Progenitor cell of endocrine pancreas (in vitro differentiated cells): ENCODE data around the gene DRG1. TPM values are rescaled to one million over a fixed set of nuclear protein-coding genes. Genes with fewer than 3 reads are reported as not detected.
A peak's percentile ranks its signal among the peaks of the same experiment; 100 is the strongest.
"Not testable (repeated sequence)": the region's sequence is repeated elsewhere in the genome, so short reads cannot be mapped to it uniquely, and the experiment has no call there.

Experiments
- DNase-seq: peaks from one replicate; pipeline ENCODE4 v3.0.0; 2021; ENCODE audit warnings: low spot score; ENCODE audit not compliant: unreplicated experiment
- H3K27ac Mint-ChIP-seq: 2 replicates; pipeline ENCODE4 v1.8.0; 2021; ENCODE audit warnings: mild to moderate bottlenecking, moderate library complexity, mixed read lengths
- H3K27me3 Mint-ChIP-seq: 2 replicates; pipeline ENCODE4 v1.8.0; 2021; ENCODE audit warnings: mixed read lengths
- H3K36me3 Mint-ChIP-seq: 2 replicates; pipeline ENCODE4 v1.8.0; 2022; ENCODE audit warnings: mixed read lengths; ENCODE audit not compliant: insufficient read depth
- H3K4me1 Mint-ChIP-seq: 2 replicates; pipeline ENCODE4 v1.8.0; 2021; ENCODE audit warnings: low read depth, mixed read lengths
- H3K4me3 Mint-ChIP-seq: 2 replicates; pipeline ENCODE4 v1.8.0; 2021; ENCODE audit warnings: low read depth, mild to moderate bottlenecking, moderate library complexity, mixed read lengths
- H3K9me3 Mint-ChIP-seq: 2 replicates; pipeline ENCODE4 v1.8.0; 2021; ENCODE audit warnings: low read depth, mixed read lengths
- CTCF ChIP-seq: fragments of 200-600 bp; sonication (generic); IDR thresholded peaks from one replicate; pipeline ENCODE4 v1.5.0; 2021; ENCODE audit warnings: antibody characterized with exemption, mild to moderate bottlenecking; ENCODE audit not compliant: unreplicated experiment
- total RNA-seq: library from RNA; stranded (reverse); gene quantifications from 2 replicates; pipeline ENCODE4 v1.2.1, GENCODE V29; 2021

Gene DRG1
- total RNA-seq, 1 donor from 2014 or later, result 69.0 TPM

GRCh38 chr22:31465307-31465706 lies 65.9 kb downstream of the DRG1 start:
- H3K27ac Mint-ChIP-seq, result no peak overlapping the region
- no peak overlapping the region for H3K4me3 Mint-ChIP-seq
- H3K36me3 Mint-ChIP-seq, result peaks cover 22% of the 10 kb centered on the region
- no peaks in the 10 kb centered on the region for H3K27me3 Mint-ChIP-seq
- TF ChIP-seq CTCF, result no peak
- H3K4me1 Mint-ChIP-seq, result no peaks in the 10 kb centered on the region
- no peak for DNase-seq
- H3K9me3 Mint-ChIP-seq, result no peaks in the 10 kb centered on the region

DNA sequence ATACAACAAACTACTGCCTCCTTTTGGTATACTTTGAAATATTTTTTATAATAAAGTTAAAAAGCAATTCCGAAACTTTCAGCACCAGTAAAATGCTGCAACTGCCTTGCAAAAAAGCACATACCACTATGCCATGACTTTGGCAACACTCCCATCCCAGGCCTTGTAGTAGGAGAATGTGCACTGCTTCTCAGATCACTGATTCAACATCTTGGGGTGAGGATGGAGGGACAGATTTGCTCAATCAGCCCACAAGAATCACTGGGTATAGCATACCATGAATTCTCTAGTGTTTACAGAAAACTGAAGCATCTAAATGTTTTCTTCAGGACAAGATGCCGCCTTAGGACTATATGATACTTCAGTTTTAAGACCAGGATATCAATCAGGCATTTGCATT lies 75.3 kb downstream of the DRG1 start:
- no peak overlapping the region for H3K27ac Mint-ChIP-seq
- H3K36me3 Mint-ChIP-seq, result peaks cover 13% of the 10 kb centered on the region
- H3K27me3 Mint-ChIP-seq, result no peaks in the 10 kb centered on the region
- H3K4me3 Mint-ChIP-seq, result no peak overlapping the region
- no peaks in the 10 kb centered on the region for H3K9me3 Mint-ChIP-seq
- H3K4me1 Mint-ChIP-seq, result peaks cover 2% of the 10 kb centered on the region
- TF ChIP-seq CTCF, result no peak
- no peak for DNase-seq

- DNase-seq, result no peak
- no peak for TF ChIP-seq CTCF
- H3K36me3 Mint-ChIP-seq, result peaks cover 14% of the 10 kb centered on the region
- no peak overlapping the region for H3K4me3 Mint-ChIP-seq
- peaks cover 2% of the 10 kb centered on the region for H3K4me1 Mint-ChIP-seq
- H3K27ac Mint-ChIP-seq, result peak overlapping the region; percentile 59
- H3K27me3 Mint-ChIP-seq, result no peaks in the 10 kb centered on the region
- H3K9me3 Mint-ChIP-seq, result no peaks in the 10 kb centered on the region
Observed at GRCh38 chr22:31475800-31476199, 76.4 kb downstream of the DRG1 start.

GRCh38 chr22:31477329-31477728 lies 77.9 kb downstream of the DRG1 start:
- H3K9me3 Mint-ChIP-seq, result no peaks in the 10 kb centered on the region

DNA sequence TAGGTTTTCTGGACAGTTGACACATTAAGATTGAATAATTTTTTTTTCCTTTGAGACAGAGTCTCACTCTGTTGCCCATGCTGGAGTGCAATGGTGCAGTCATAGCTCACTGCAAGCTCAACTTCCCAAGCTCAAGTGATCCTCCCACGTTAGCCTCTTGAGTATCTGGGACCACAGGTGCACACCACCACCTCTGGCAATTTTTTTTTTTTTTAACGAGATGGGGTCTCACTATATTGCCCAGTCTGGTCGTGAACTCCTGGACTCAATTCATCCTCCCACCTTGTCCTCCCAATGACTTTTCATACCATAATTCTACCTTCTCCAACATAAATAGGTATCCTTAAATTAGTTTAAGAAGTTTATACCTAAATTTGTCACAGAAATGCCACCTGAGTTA lies 81.7 kb downstream of the DRG1 start:
- Mint-ChIP-seq H3K4me1 (peaks cover 2% of the 10 kb centered on the region), H3K27me3 (no peaks in the 10 kb centered on the region), H3K9me3 (no peaks in the 10 kb centered on the region), H3K27ac (no peak overlapping the region), H3K36me3 (peaks cover 27% of the 10 kb centered on the region), H3K4me3 (no peak overlapping the region)
- TF ChIP-seq CTCF, result no peak
- DNase-seq, result no peak

More at GRCh38 chr22:31477329-31477728, 77.9 kb downstream of the DRG1 start:
- Mint-ChIP-seq H3K4me3 (no peak overlapping the region), H3K27me3 (no peaks in the 10 kb centered on the region), H3K4me1 (peaks cover 2% of the 10 kb centered on the region), H3K27ac (no peak overlapping the region), H3K36me3 (peaks cover 20% of the 10 kb centered on the region)
- no peak for TF ChIP-seq CTCF
- DNase-seq, result no peak

DNA sequence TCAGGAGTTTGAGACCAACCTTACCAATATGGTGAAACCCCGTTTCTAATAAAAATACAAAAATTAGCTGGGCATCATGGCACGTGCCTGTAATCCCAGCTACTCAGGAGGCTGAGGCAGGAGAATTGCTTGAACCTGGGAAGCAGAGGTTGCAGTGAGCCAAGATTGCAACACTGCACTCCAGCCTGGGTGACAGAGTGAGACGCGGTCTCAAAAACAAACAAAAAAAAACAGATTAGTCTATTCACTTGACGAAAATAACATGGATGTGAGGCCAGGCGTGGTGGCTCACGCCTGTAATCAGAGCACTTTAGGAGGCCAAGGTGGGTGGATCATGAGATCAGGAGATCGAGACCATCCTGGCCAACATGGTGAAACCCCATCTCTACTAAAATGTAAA lies 83.1 kb downstream of the DRG1 start:
- not testable (repeated sequence) for H3K4me3 Mint-ChIP-seq, H3K27me3 Mint-ChIP-seq, H3K4me1 Mint-ChIP-seq, DNase-seq, H3K9me3 Mint-ChIP-seq
- Mint-ChIP-seq H3K36me3 (peaks cover 30% of the 10 kb centered on the region), H3K27ac (peak overlapping the region; percentile 81)

Other genes starting within 250 kb of the DRG1 start
- gene RNF185, start 239.4 kb upstream of the DRG1 start, total RNA-seq, result 27.3 and 27.4 TPM in 2 replicates
- 41.9 and 44.7 TPM in 2 replicates for gene LIMK2, start 187.3 kb upstream of the DRG1 start, total RNA-seq
- gene PIK3IP1, start 107.1 kb upstream of the DRG1 start, total RNA-seq, result 6.2 and 7.6 TPM in 2 replicates
- gene PATZ1, start 53.3 kb upstream of the DRG1 start, total RNA-seq, result 88.8 and 93.6 TPM in 2 replicates
- 41.0 and 46.5 TPM in 2 replicates for gene EIF4ENIF1, start 90.2 kb downstream of the DRG1 start, total RNA-seq
- 61.9 and 66.3 TPM in 2 replicates for gene SFI1, start 96.9 kb downstream of the DRG1 start, total RNA-seq